Posterior vena cava (tissue), 2 donors: ENCODE results near the gene MAPK7. TPM values are rescaled to one million over a fixed set of nuclear protein-coding genes. Genes with fewer than 3 reads are reported as not detected.
A peak's percentile ranks its signal among the peaks of the same experiment; 100 is the strongest.

ENCODE experiments used
- DNase-seq: peaks from one replicate; pipeline ENCODE4 v3.0.0-alpha.2; 2020; ENCODE audit warnings: low spot score
- intact Hi-C, 2 donors: fragments of 100-400 bp; cut with DNase I; formaldehyde crosslinking; loops; one replicate each; pipeline versions ENCODE4 v1.14.1 to v1.14.2; 2022 to 2023
- total RNA-seq, 2 donors: library from RNA; stranded (reverse); fragmentation: NEBNext Ultra II Directional; extraction: Animal tissue kit (Norgen Biotek cat#: 25700); gene quantifications; one replicate each; pipeline ENCODE4 v1.2.1, GENCODE V29; 2021
- donor health status: DM: yes; HTN: yes; CAD: no.
- donor health status: DM: yes; HTN: yes; CAD: no.

MAPK7 gene
- total RNA-seq, 2 donors from 2014 or later, result 28.8 to 29.2 TPM

- intact Hi-C loops, result no loop called here
- DNase-seq, result no peak
Observed at GRCh38 chr17:19409066-19409465, 30.8 kb downstream of the MAPK7 start.

GRCh38 chr17:19409509-19409908 lies 31.2 kb downstream of the MAPK7 start:
- intact Hi-C loops, result no loop called here
- DNase-seq, result no peak

- intact Hi-C loops, result loop anchor here in 1 of 2 donors (2.0 kb wide), 1 partner anchor 17 kb away; no protein-coding TSS in a partner anchor
- DNase-seq, result no peak
Observed at GRCh38 chr17:19410091-19410490, 31.8 kb downstream of the MAPK7 start.

GRCh38 chr17:19410875-19411620 lies 32.8 kb downstream of the MAPK7 start, which contains the start of gene RNF112:
RNF112 (plus strand) TSS chr17:19411232; CDS start chr17:19411409, 177 bp downstream.
- DNase-seq, result peak; percentile 86
- intact Hi-C loops, result loop anchor here in 1 of 2 donors (2.0 kb wide), 1 partner anchor 18 kb away; no protein-coding TSS in a partner anchor

- DNase-seq, result no peak
- intact Hi-C loops, result loop anchor here in 1 of 2 donors (2.0 kb wide), 1 partner anchor 19 kb away; no protein-coding TSS in a partner anchor
Observed at GRCh38 chr17:19411631-19412030, 33.3 kb downstream of the MAPK7 start.

GRCh38 chr17:19412510-19412909 lies 34.2 kb downstream of the MAPK7 start:
- no peak for DNase-seq
- intact Hi-C loops, result no loop called here

GRCh38 chr17:19412984-19413383 lies 34.7 kb downstream of the MAPK7 start:
- intact Hi-C loops, result no loop called here
- no peak for DNase-seq

- intact Hi-C loops, result no loop called here
- DNase-seq, result no peak
Observed at GRCh38 chr17:19413761-19414160, 35.5 kb downstream of the MAPK7 start.

GRCh38 chr17:19414396-19415280 lies 36.3 kb downstream of the MAPK7 start:
- intact Hi-C loops, result no loop called here
- no peak for DNase-seq

- DNase-seq, result no peak
- intact Hi-C loops, result no loop called here
Observed at GRCh38 chr17:19415311-19415710, 37.0 kb downstream of the MAPK7 start.

- intact Hi-C loops, result no loop called here
- no peak for DNase-seq
Observed at GRCh38 chr17:19415806-19416775, 37.8 kb downstream of the MAPK7 start.

- intact Hi-C loops, result no loop called here
- DNase-seq, result no peak
Observed at GRCh38 chr17:19417611-19418010, 39.3 kb downstream of the MAPK7 start.

GRCh38 chr17:19418251-19418992 lies 40.1 kb downstream of the MAPK7 start:
- intact Hi-C loops, result no loop called here
- DNase-seq, result no peak

- no peak for DNase-seq
- intact Hi-C loops, result no loop called here
Observed at GRCh38 chr17:19421219-19421618, 42.9 kb downstream of the MAPK7 start.

GRCh38 chr17:19421926-19422325 lies 43.6 kb downstream of the MAPK7 start:
- intact Hi-C loops, result no loop called here
- DNase-seq, result no peak

GRCh38 chr17:19424934-19425868 lies 46.9 kb downstream of the MAPK7 start:
- DNase-seq, result no peak
- intact Hi-C loops, result no loop called here

GRCh38 chr17:19426631-19427030 lies 48.3 kb downstream of the MAPK7 start:
- intact Hi-C loops, result no loop called here
- no peak for DNase-seq
